Neutrophil (primary cell): Measurements from ENCODE around the gene PDE4D.

Experiments
- H3K27ac ChIP-seq: fragments of 200-600 bp; sonication (generic); 2 replicates; pipeline ENCODE4 v1.5.1; 2016; ENCODE audit warnings: mild to moderate bottlenecking, moderate library complexity
- H3K27me3 ChIP-seq: fragments of 200-600 bp; sonication (generic); 2 replicates; pipeline ENCODE4 v1.6.0; 2016; ENCODE audit warnings: mild to moderate bottlenecking
- H3K36me3 ChIP-seq: fragments of 200-600 bp; sonication (generic); 2 replicates; pipeline ENCODE4 v1.5.1; 2017
- H3K4me1 ChIP-seq, 2 experiments: fragments of 200-600 bp in 1 of 2; sonication (generic) in 1 of 2; 1 replicate in 1 of 2; 2 replicates in 1 of 2; pipeline versions ENCODE4 v1.5.1 to v1.6.1; 2013 to 2016; ENCODE audit warnings: low read depth in 1 of 2, low read length in 1 of 2, mild to moderate bottlenecking in 1 of 2, moderate library complexity in 1 of 2; ENCODE audit not compliant: control insufficient read depth in 1 of 2, insufficient read depth in 1 of 2
- H3K4me3 ChIP-seq, 2 experiments: fragments of 200-600 bp in 1 of 2; sonication (generic) in 1 of 2; 1 replicate in 1 of 2; 2 replicates in 1 of 2; pipeline ENCODE4 v1.5.1; 2013 to 2016; ENCODE audit warnings: low read depth in 1 of 2, low read length in 1 of 2, mild to moderate bottlenecking in 1 of 2, moderate library complexity in 1 of 2
- H3K9me3 ChIP-seq: fragments of 200-600 bp; sonication (generic); 2 replicates; pipeline ENCODE4 v1.5.1; 2016
- CTCF ChIP-seq: fragments of 200-600 bp; sonication (generic); IDR thresholded peaks from 2 replicates; pipeline ENCODE4 v1.5.1; 2016; ENCODE audit warnings: antibody characterized with exemption

The PDE4D gene

GRCh38 chr5:59282726-59283125, 610.8 kb downstream of the PDE4D start:
- TF ChIP-seq CTCF = no peak
- H3K9me3 ChIP-seq = no peaks in the 10 kb centered on the region
- no peaks in the 10 kb centered on the region for H3K27me3 ChIP-seq
- H3K27ac ChIP-seq = no peak overlapping the region
- H3K4me1 ChIP-seq = no peaks in the 10 kb centered on the region
- no peak overlapping the region for H3K4me3 ChIP-seq
- no peaks in the 10 kb centered on the region for H3K36me3 ChIP-seq

- peaks cover 15 to 19% of the 10 kb centered on the region in 2 experiments for H3K4me1 ChIP-seq
- no peak overlapping the region for H3K4me3 ChIP-seq
- no peaks in the 10 kb centered on the region for H3K27me3 ChIP-seq
- no peaks in the 10 kb centered on the region for H3K9me3 ChIP-seq
- no peak for TF ChIP-seq CTCF
- no peak overlapping the region for H3K27ac ChIP-seq
- H3K36me3 ChIP-seq = no peaks in the 10 kb centered on the region
Observed at GRCh38 chr5:59279979-59280378, 613.5 kb downstream of the PDE4D start.

GRCh38 chr5:59276917-59277372, 616.6 kb downstream of the PDE4D start:
- Histone ChIP-seq H3K27me3 (no peaks in the 10 kb centered on the region), H3K9me3 (no peaks in the 10 kb centered on the region), H3K27ac (no peak overlapping the region), H3K4me3 (no peak overlapping the region), H3K4me1 (peaks cover 36 to 40% of the 10 kb centered on the region in 2 experiments), H3K36me3 (no peaks in the 10 kb centered on the region)
- TF ChIP-seq CTCF = no peak

- peak overlapping the region; percentile 69 for H3K27ac ChIP-seq
- H3K9me3 ChIP-seq = no peaks in the 10 kb centered on the region
- H3K4me3 ChIP-seq = peak overlapping the region in 1 of 2 experiments; percentile 42
- peaks cover 37 to 40% of the 10 kb centered on the region in 2 experiments for H3K4me1 ChIP-seq
- H3K27me3 ChIP-seq = no peaks in the 10 kb centered on the region
- TF ChIP-seq CTCF = no peak
- no peaks in the 10 kb centered on the region for H3K36me3 ChIP-seq
Observed at GRCh38 chr5:59276325-59276675, 617.2 kb downstream of the PDE4D start.

- H3K4me1 ChIP-seq = peaks cover 41 to 43% of the 10 kb centered on the region in 2 experiments
- no peak for TF ChIP-seq CTCF
- no peaks in the 10 kb centered on the region for H3K9me3 ChIP-seq
- H3K4me3 ChIP-seq = peak overlapping the region; percentile 42 to 45
- peak overlapping the region; percentile 69 for H3K27ac ChIP-seq
- no peaks in the 10 kb centered on the region for H3K36me3 ChIP-seq
- H3K27me3 ChIP-seq = no peaks in the 10 kb centered on the region
Observed at GRCh38 chr5:59275510-59276324, 617.8 kb downstream of the PDE4D start.
